Naive thymus-derived CD8-positive, alpha-beta T cell (primary cell): ENCODE data around the gene NOP10. TPM values are rescaled to one million over a fixed set of nuclear protein-coding genes. Genes with fewer than 3 reads are reported as not detected.

Source experiments
- ATAC-seq, 2 donors: fragments of 150-1000 bp; cut with Tn5 transposase in 1 of 2; sonication (Bioruptor Pico), chemical (Tn5 transposase) in 1 of 2; 1 replicate in 1 of 2; 2 replicates in 1 of 2; pipeline ENCODE4 v1.10.0; 2021; ENCODE audit warnings: mild to moderate bottlenecking in 2 of 2, moderate library complexity in 2 of 2
- POLR2A ChIA-PET: fragments of 350-600 bp; sonication (Branson Sonifier 250); formaldehyde crosslinking; loops from one replicate; lab custom pipeline; 2021; ENCODE audit warnings: antibody characterized with exemption; lab: Charles Lee
- DNase-seq, 10 donors: peaks; one replicate each; pipeline versions ENCODE4 v3.0.0 to v3.0.0-alpha.2; 2020 to 2022
- H3K27ac Mint-ChIP-seq, 10 donors: one replicate each; pipeline ENCODE4 v1.8.0; 2020 to 2022; ENCODE audit warnings: mild to moderate bottlenecking in 10 of 10, mixed read lengths in 10 of 10, moderate library complexity in 4 of 10, inconsistent platforms in 1 of 10
- H3K27me3 Mint-ChIP-seq, 5 donors: one replicate each; pipeline ENCODE4 v1.8.0; 2021 to 2022; ENCODE audit warnings: mixed read lengths in 5 of 5
- H3K36me3 Mint-ChIP-seq, 3 donors: one replicate each; pipeline ENCODE4 v1.8.0; 2020 to 2022; ENCODE audit warnings: mixed read lengths in 3 of 3, mild to moderate bottlenecking in 2 of 3, inconsistent platforms in 1 of 3
- H3K4me1 Mint-ChIP-seq, 4 donors: one replicate each; pipeline ENCODE4 v1.8.0; 2021 to 2022; ENCODE audit warnings: mixed read lengths in 4 of 4
- H3K4me3 Mint-ChIP-seq, 10 donors: one replicate each; pipeline ENCODE4 v1.8.0; 2020 to 2022; ENCODE audit warnings: mild to moderate bottlenecking in 10 of 10, mixed read lengths in 10 of 10, moderate library complexity in 6 of 10, inconsistent platforms in 1 of 10
- H3K9me3 Mint-ChIP-seq, 9 donors: one replicate each; pipeline ENCODE4 v1.8.0; 2020 to 2022; ENCODE audit warnings: mixed read lengths in 9 of 9, mild to moderate bottlenecking in 3 of 9, inconsistent platforms in 1 of 9, moderate library complexity in 1 of 9
- polyA plus RNA-seq, 3 donors: library from polyadenylated mRNA; unstranded; fragments of 300-500 nt; fragmentation: Illumina TruSeq; gene quantifications; one replicate each; pipeline ENCODE4 v1.2.3, GENCODE V29; 2021
- total RNA-seq, 8 experiments: library from RNA in 2 of 8; stranded (reverse) in 2 of 8; gene quantifications; one replicate each; pipeline ENCODE4 v1.2.3 and lab custom pipeline; 2021 to 2026

The NOP10 gene
- total and polyA plus RNA-seq, 5 experiments from 2014 or later: 61.7 to 320 (median 239) TPM

DNA sequence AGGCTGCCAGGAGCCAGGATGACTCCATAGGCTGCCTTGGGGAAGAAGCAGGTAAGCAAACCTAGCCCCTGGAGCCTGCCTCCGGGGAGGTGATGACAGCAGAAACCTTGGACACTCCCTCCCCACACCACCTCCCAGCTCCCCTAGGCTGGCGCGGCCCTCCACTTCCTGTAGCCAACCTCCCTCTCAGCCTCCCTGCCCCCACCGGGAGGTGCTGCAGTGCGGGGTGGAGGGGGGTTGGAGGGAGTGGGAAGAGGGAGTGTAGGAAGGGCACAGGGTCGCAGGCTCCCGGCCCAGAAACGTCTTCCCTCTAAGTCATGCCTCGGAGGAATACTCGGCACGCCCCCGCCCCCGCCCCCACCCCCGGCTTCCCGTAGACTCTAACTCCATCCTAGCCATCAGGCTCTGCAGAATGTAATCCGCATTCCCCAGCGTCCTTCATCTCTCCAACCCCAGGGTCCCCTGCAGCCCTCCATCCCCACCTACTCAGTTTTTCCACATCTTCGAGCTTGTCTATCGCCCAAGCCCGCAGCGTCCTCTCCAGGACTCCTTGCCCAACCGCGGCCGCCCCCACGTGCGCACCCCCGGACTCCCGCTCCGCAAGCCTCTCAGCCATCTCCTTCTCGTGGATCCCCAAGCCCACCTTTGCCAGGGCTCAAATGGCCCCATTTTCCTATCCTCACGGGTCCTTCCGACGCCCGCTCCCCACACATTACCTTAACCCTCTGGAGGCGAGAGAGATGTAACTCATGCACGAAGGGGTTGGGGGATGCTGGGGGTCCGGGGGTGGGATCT lies 23.5 kb upstream of the NOP10 start:
- H3K27ac Mint-ChIP-seq: peak overlapping the region; percentile 63 to 96 (median 94)
- DNase-seq: peak in 9 of 10 donors; percentile 8 to 66 (median 32)
- peaks cover 0 to 19% (median 0%) of the 10 kb centered on the region in 3 donors for H3K36me3 Mint-ChIP-seq
- no peaks in the 10 kb centered on the region for H3K27me3 Mint-ChIP-seq
- no peaks in the 10 kb centered on the region for H3K9me3 Mint-ChIP-seq
- peak overlapping the region; percentile 94 to 99 (median 96) for H3K4me3 Mint-ChIP-seq
- peaks cover 10 to 36% (median 29%) of the 10 kb centered on the region in 4 donors for H3K4me1 Mint-ChIP-seq
- POLR2A ChIA-PET: interaction anchor here (0.5 to 4.3 kb wide), 23 partner anchors 11 to 304 kb away, joined by 3 to 48 read pairs (median 4); partner anchors contain the start of genes EMC4, EMC7, NOP10 and NUTM1
- ATAC-seq: peak; percentile 1 to 3

DNA sequence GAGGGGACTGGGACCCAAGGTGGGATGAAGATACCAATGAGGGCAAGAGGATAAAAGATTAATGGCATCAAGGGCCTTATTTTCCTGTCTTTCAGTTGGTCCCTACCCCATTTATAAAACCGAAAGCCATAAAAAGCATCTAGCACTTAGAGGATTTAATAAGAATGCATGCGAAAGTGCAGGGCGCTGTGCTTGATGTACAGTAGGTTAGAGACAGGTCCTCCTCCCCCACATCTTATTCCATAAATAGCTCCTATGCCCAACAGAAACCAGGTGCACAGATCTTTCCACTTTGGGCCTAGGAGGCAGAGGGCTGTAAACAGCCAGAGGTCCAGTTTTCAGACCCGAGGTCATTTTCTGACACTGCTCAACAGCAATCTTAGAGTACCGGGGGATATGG lies 22.9 kb upstream of the NOP10 start:
- Mint-ChIP-seq H3K36me3 (peaks cover 0 to 26% (median 0%) of the 10 kb centered on the region in 3 donors), H3K4me1 (peaks cover 10 to 36% (median 29%) of the 10 kb centered on the region in 4 donors), H3K27me3 (no peaks in the 10 kb centered on the region), H3K9me3 (no peaks in the 10 kb centered on the region), H3K27ac (peak overlapping the region in 9 of 10 donors; percentile 32 to 95 (median 74)), H3K4me3 (peak overlapping the region; percentile 94 to 99 (median 96))
- POLR2A ChIA-PET: interaction anchor here (0.6 to 4.3 kb wide), 12 partner anchors 23 to 303 kb away, joined by 3 to 48 read pairs (median 4); partner anchors contain the start of genes EMC7, NOP10, NUTM1 and PGBD4
- no peak for ATAC-seq
- DNase-seq: peak in 2 of 10 donors; percentile 3 to 5

GRCh38 chr15:34365091-34365825 lies 22.3 kb upstream of the NOP10 start:
- Mint-ChIP-seq H3K27me3 (no peaks in the 10 kb centered on the region), H3K27ac (peak overlapping the region in 5 of 10 donors; percentile 31 to 95 (median 74)), H3K36me3 (peaks cover 0 to 31% (median 0%) of the 10 kb centered on the region in 3 donors), H3K4me3 (peak overlapping the region; percentile 94 to 99 (median 96)), H3K9me3 (no peaks in the 10 kb centered on the region), H3K4me1 (peaks cover 10 to 35% (median 29%) of the 10 kb centered on the region in 4 donors)
- DNase-seq (no peak), ATAC-seq (no peak)
- POLR2A ChIA-PET: interaction anchor here (0.6 to 4.3 kb wide), 11 partner anchors 22 to 264 kb away, joined by 3 to 48 read pairs (median 3); partner anchors contain the start of genes EMC7, NOP10, NUTM1 and PGBD4

DNA sequence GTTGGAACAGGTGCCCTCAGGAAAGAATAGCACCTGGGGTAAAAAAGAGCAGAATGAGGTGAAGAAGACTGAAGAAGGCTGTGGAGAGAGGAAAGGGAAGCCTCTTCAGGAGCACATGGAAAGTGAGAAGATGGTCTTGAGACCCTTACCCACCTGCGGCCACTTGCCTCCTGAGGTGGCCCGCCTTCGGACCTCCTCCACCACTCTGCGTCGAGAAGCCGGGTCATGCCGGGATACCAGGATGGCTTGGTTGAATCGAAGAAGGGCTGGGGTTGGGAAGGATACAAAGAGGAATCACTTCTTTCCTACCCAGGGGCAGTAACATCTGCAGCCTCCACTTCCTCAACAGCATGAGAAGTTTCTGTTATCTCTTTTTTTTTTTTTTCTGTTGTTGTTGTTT lies 21.1 kb upstream of the NOP10 start:
- Mint-ChIP-seq H3K9me3 (no peaks in the 10 kb centered on the region), H3K27me3 (no peaks in the 10 kb centered on the region), H3K27ac (no peak overlapping the region), H3K36me3 (peaks cover 0 to 42% (median 0%) of the 10 kb centered on the region in 3 donors), H3K4me3 (peak overlapping the region in 1 of 10 donors; percentile 28), H3K4me1 (peaks cover 10 to 29% (median 27%) of the 10 kb centered on the region in 4 donors)
- POLR2A ChIA-PET: interaction anchor here (1.3 kb wide), 1 partner anchor 29 kb away, joined by 4 read pairs; no protein-coding TSS in a partner anchor
- no peak for ATAC-seq
- no peak for DNase-seq

DNA sequence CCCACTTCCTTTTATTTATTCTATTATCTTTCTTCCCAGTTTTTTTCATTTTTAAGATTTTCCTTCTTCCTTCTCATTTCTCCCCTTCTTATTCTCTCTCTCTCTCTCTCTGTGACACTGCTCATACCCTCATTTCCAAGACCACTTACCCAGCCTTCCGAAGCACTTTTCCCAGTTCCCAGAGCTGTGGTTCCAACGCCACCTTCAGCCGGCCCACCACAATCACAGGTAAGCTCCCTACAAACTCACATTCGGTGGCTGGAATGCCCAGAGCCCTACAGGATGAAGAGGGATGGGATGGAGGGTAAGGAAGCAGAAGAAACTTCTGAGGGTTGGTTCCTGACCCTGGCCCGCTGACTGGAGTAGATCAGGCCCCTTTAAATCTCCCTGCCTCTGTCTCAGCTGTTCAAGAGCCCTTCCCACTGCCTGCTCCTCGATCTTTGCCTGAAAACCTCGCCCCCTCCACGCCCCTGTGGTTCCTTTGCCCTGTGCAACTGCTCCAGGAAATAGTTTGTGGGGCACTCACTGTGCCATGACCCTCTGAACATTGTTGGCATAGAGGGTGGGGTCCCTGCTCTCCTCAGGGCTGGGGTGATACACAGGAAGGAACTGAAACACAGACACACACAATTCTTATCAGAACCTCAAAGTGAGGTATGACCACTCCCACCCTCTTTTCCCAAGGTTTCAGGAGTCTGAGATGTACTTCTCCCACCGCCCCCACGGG lies 19.3 kb upstream of the NOP10 start:
- H3K27me3 Mint-ChIP-seq: no peaks in the 10 kb centered on the region
- POLR2A ChIA-PET: no interaction called here
- H3K36me3 Mint-ChIP-seq: peaks cover 0 to 58% (median 0%) of the 10 kb centered on the region in 3 donors
- ATAC-seq (no peak), DNase-seq (no peak)
- H3K9me3 Mint-ChIP-seq: no peaks in the 10 kb centered on the region
- no peak overlapping the region for H3K4me3 Mint-ChIP-seq
- peak overlapping the region in 5 of 10 donors; percentile 20 to 71 (median 67) for H3K27ac Mint-ChIP-seq
- H3K4me1 Mint-ChIP-seq: peaks cover 8 to 19% (median 18%) of the 10 kb centered on the region in 4 donors

GRCh38 chr15:34361278-34361677 lies 18.3 kb upstream of the NOP10 start:
- POLR2A ChIA-PET: no interaction called here
- Mint-ChIP-seq H3K9me3 (no peaks in the 10 kb centered on the region), H3K4me3 (no peak overlapping the region), H3K27ac (peak overlapping the region in 3 of 10 donors; percentile 10 to 67 (median 24)), H3K27me3 (no peaks in the 10 kb centered on the region), H3K4me1 (peaks cover 6 to 15% (median 12%) of the 10 kb centered on the region in 4 donors), H3K36me3 (peaks cover 0 to 59% (median 0%) of the 10 kb centered on the region in 3 donors)
- DNase-seq (no peak), ATAC-seq (no peak)

DNA sequence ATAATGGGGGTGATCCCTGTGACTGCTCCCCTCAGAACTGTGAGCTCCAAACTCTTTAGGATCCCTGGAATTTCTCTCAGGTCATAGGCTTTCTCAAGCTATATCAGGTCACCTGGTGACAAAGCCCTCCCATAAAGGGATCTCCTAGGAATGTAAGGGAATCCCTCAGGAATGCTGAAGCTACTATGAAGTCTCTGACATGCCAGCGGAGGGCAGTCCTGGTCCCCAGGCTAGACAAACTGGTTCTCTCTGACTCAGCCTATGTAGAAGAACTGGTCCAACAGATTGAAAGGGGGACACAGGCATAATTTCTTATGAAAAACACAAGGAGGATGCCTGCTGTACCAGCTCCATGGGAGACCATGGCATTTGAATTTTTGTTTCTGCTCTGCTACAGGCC lies 17.4 kb upstream of the NOP10 start:
- DNase-seq (no peak), ATAC-seq (no peak)
- H3K9me3 Mint-ChIP-seq: no peaks in the 10 kb centered on the region
- H3K36me3 Mint-ChIP-seq: peaks cover 0 to 64% (median 0%) of the 10 kb centered on the region in 3 donors
- H3K4me3 Mint-ChIP-seq: no peak overlapping the region
- no peaks in the 10 kb centered on the region for H3K27me3 Mint-ChIP-seq
- H3K4me1 Mint-ChIP-seq: peaks cover under 1 to 6% (median 4%) of the 10 kb centered on the region in 4 donors
- POLR2A ChIA-PET: no interaction called here
- H3K27ac Mint-ChIP-seq: peak overlapping the region in 1 of 10 donors; percentile 87

DNA sequence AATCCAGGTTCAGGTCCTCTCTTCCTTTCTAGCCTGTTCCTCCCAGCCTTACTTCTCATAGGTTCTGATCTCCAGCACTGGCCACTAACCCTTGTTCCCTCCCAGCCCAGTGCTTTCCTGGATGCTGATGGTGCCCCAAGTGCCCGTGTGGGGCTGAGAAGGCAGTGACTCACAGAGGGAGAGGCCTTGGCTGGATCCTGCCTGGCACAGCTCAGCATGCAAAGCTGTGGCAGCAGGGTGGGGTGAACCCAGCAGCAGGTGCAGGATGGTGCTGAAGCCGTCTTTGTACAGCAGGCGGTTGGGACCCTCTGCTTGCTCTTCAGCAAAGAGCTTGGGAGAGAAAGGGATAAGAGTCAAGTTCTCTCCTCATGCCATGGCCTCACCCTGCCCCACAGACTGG lies 16.5 kb upstream of the NOP10 start:
- Mint-ChIP-seq H3K9me3 (no peaks in the 10 kb centered on the region), H3K4me3 (no peak overlapping the region), H3K27ac (peak overlapping the region in 4 of 10 donors; percentile 17 to 64 (median 44)), H3K4me1 (peaks cover 0 to 4% (median 0%) of the 10 kb centered on the region in 4 donors), H3K27me3 (no peaks in the 10 kb centered on the region), H3K36me3 (peaks cover 0 to 66% (median 0%) of the 10 kb centered on the region in 3 donors)
- POLR2A ChIA-PET: no interaction called here
- DNase-seq: no peak
- no peak for ATAC-seq

- Mint-ChIP-seq H3K36me3 (peaks cover 0 to 66% (median 0%) of the 10 kb centered on the region in 3 donors), H3K9me3 (no peaks in the 10 kb centered on the region), H3K4me1 (peaks cover 0 to 4% (median 0%) of the 10 kb centered on the region in 4 donors), H3K27me3 (no peaks in the 10 kb centered on the region), H3K27ac (peak overlapping the region in 2 of 10 donors; percentile 17 to 64), H3K4me3 (no peak overlapping the region)
- POLR2A ChIA-PET: no interaction called here
- ATAC-seq: no peak
- no peak for DNase-seq
These were observed 16.0 kb upstream of the NOP10 start for GRCh38 chr15:34358948-34359347.

GRCh38 chr15:34358367-34358766 lies 15.4 kb upstream of the NOP10 start:
- H3K36me3 Mint-ChIP-seq: peaks cover 0 to 64% (median 0%) of the 10 kb centered on the region in 3 donors
- H3K27ac Mint-ChIP-seq: peak overlapping the region in 1 of 10 donors; percentile 81
- H3K9me3 Mint-ChIP-seq: no peaks in the 10 kb centered on the region
- H3K4me3 Mint-ChIP-seq: peak overlapping the region in 1 of 10 donors; percentile 51
- H3K4me1 Mint-ChIP-seq: peaks cover 0 to 4% (median 0%) of the 10 kb centered on the region in 4 donors
- DNase-seq (no peak), ATAC-seq (no peak)
- POLR2A ChIA-PET: no interaction called here
- no peaks in the 10 kb centered on the region for H3K27me3 Mint-ChIP-seq

DNA sequence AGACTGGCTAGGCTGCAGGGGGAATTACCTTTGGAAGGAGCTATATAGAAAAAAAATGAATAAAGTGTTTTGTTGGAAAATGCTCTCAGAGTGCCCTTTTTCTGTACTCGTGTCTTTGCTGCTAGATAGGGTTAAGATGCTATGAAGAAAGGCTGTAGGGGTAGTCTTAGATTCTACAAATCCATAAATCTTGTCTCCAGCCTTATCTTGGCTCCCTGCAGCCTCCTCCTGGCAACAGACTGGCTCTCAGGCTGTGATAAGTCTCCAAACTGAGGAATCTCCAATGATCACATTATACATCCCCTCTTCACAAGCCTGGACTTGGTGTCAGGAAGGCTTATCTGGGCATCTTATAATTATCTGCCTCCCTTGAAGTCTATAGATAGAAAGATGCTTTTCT lies 14.7 kb upstream of the NOP10 start:
- H3K4me1 Mint-ChIP-seq: no peaks in the 10 kb centered on the region
- H3K9me3 Mint-ChIP-seq: no peaks in the 10 kb centered on the region
- no peak for ATAC-seq
- no peak for DNase-seq
- POLR2A ChIA-PET: interaction anchor here (0.6 kb wide), 1 partner anchor 205 kb away, joined by 3 read pairs; no protein-coding TSS in a partner anchor
- no peak overlapping the region for H3K4me3 Mint-ChIP-seq
- no peaks in the 10 kb centered on the region for H3K27me3 Mint-ChIP-seq
- H3K36me3 Mint-ChIP-seq: peaks cover 0 to 58% (median 0%) of the 10 kb centered on the region in 3 donors
- peak overlapping the region in 2 of 10 donors; percentile 24 to 65 for H3K27ac Mint-ChIP-seq
